Measurements from ENCODE around the gene TSPAN10.

Gene TSPAN10

DNA sequence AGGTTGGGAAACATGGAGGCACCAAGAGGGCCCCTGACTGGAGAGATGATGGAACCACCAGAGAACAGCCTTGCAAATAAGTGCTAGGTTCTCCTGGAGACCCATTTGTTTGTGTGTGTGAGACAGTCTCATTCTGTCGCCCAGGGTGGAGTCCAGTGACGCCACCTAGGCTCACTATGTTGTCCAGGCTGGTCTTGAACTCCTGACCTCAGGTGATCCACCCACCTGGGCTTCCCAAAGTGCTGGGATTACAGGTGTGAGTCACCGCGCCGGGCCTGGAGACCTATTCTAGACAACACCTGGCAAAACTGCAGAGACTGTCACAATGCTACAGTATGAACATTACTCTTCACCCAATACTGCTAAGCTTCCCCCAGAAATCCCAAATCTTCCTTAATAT, 1.6 kb upstream of the TSPAN10 start:
- DNase-seq = no peak

GRCh38 chr17:81635973-81636504, 957 bp upstream of the TSPAN10 start:
- DNase-seq = no peak

DNA sequence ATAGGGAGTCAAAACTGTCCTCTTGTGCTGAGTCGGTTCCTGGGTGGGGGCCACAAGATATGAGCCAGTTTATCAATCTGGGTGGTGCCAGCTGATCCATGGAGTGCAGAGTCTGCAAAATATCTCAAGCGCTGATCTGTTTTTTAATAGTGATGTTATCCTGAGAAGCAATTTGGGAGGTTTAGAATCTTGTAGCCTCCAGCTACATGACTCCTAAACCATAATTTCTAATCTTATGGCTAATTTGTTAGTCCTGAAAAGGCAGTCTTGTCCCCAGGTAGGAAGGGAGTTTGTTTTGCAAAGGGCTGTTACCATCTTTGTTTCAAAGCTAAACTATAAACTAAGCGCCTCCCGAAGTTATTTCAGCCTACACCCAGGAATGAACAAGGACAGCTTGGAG, 1.7 kb downstream of the TSPAN10 start:
- DNase-seq = no peak

- DNase-seq = no peak
These were observed 3.0 kb downstream of the TSPAN10 start for GRCh38 chr17:81640011-81640410.

DNA sequence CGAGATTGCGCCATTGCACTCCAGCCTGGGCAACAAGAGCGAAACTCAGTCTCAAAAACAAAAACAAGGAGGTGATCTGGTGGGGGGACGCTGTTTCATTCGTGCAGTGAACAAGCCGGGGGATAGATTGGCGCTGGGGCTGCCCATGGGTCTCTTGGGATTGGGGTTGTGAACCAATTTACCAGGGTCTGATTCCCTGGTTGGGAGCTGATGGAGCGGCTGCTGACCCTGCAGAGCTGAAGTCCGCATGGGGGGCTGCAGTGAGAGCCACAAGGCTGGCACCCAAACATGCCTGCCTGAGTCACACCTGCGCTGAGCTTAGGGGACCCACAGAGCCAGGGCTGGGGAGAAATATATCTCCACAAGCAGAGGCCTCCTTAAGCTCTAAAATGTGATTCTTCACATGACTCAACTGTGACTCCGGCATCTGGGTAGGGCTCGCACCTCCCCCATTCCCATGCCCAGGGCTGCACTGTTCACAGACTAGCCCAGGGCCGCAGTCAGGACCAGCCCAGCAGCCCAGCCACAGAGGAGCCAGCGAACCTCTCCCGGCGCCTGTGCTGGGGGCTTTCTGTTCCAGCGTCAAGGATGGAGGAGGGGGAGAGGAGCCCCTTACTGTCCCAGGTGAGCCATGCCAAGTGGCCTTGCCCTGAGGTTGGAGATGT, 5.0 kb downstream of the TSPAN10 start:
- DNase-seq = no peak

DNA sequence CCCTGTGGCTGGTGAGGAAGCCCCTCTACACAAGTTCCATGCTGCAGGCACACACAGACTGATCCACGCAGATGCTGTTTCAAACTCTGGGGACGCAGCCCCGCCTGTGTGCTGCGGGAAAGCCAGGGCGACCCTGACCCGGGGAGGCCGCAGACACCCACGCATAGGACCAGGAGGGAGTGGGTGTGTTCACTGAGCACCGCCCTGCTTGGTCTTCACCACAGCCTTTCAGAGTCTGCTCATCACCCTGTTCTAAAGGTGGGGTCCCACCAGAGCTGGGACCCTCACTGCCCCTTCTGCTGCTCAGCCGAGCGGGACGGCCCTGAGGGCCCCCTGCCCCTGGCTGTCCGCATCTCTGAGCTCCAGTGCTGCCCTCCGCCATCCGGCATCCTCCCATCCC, 7.5 kb downstream of the TSPAN10 start:
- DNase-seq = no peak

DNA sequence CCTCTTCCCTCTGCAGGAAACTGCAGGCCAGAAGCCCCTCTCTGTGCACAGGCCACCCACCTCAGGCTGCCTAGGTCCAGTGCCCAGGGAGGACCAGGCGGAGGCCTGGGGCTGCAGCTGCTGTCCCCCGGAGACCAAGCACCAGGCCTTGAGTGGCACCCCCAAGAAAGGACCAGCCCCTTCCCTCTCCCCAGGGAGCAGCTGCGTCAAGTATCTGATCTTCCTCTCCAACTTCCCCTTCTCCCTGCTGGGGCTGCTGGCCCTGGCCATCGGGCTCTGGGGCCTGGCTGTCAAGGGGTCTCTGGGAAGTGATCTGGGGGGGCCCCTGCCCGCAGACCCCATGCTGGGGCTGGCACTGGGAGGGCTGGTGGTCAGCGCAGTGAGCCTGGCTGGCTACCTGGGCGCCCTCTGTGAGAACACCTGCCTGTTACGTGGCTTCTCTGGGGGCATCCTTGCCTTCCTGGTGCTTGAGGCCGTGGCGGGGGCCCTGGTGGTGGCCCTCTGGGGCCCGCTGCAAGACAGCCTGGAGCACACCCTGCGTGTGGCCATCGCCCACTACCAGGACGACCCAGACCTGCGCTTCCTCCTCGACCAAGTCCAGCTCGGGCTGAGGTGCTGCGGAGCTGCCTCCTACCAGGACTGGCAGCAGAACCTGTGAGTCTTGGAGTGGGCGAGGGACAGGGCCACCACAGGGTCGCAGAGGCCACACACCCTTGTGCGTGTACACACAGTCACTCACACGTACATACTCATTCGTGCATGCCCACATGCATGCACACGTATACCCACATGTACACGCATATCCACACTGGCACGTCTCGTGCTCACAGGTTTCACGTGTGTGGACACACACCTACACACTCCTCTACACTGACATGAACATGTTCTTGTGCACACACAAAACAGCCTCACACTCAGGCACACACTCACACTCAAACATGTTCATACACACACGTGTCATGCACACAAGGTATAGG, 8.3 kb downstream of the TSPAN10 start:
- DNase-seq = no peak

DNA sequence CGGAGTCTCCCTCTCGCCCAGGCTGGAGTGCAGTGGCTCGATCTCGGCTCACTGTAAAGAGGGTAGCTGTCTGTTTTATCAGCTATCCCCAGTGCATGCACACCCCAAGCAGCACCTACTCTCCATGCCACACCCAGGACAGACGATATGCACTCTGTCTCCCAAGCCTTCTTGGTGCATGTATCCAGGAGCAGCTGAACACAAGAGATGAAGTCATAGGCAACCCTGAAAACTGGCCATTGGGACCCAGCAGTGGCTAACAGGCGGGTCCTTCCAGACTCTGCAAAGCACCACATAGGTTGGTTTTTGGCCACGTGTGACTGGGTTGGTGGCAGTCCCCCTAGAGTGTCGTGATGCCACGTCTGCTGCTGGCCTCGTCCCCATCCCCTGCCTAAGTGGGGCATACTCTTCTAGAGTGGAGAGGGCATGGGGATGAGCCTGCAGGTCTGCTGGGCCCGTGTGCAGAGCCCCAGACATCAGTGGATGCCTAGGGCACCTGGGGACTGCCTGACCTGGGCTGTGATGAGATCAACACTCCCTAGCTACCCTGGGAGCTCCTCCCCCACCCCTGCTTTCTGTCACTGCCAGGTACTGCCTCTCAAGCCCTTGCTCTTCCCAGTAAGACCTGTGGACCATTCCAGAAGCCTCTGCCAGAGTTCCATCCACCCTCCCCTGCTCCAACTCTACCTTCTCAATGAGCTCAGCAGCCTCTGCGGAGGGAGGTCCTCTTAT, 10.0 kb downstream of the TSPAN10 start:
- DNase-seq = no peak

DNA sequence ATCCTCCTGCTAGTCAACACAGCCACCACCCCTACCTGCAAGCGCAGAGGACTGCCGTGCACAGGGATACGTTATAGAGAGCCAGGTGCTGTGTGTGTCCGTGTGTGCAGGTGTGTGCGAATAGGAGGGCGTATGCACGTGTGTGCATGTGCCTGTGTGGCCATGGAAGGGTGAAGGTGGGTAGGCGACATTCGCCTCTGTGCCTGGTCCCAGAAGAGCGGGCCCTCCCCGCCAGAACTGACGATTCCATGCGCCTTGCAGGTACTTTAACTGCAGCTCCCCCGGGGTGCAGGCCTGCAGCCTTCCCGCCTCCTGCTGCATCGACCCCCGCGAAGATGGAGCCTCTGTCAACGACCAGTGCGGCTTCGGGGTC, 10.6 kb downstream of the TSPAN10 start:
- no peak for DNase-seq

DNA sequence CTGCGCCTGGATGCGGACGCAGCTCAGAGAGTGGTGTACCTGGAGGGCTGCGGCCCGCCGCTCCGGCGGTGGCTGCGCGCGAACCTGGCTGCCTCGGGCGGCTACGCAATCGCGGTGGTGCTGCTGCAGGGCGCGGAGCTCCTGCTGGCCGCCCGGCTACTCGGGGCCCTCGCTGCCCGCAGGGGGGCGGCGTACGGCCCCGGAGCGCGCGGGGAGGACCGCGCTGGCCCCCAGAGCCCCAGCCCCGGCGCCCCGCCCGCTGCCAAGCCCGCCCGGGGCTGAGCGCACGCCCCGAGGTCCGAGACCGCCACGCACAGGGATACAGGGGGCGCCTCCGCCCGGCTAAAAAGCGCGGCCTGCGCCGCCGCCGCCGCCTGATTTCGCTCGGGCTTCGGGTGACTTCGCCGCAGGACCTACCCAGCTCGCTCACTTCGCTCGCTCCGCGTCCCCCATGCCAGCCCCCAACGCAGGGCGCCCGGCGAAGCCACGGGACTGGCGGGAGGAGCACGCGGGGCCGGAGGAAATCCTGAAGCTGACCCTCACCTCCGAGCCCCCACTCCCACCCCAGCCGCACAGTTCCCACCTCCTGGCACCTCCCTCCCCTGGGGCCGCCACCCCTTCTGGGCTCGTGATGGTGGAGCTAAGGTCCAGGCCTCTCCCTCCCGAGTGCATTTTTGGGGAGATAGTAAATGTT, 11.2 kb downstream of the TSPAN10 start:
- DNase-seq = no peak

DNA sequence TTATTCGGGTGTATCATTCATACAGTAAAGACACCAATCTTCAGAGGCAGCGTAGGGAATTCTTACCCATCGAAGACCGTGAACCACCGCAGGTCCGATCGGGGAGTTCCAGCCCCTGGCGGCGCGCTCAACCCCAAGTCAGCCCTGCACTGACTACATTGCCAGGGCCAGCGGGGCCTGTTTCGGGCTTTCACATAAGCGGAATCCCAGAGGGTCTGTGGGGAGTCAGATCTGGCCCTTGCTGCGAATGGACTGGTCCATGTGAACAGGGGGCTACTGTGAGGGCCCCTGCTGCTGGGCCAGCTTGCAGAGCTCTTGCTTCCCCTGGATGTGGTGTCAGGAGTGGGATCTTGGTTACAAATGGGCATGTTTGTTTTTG, 11.7 kb downstream of the TSPAN10 start:
- DNase-seq = no peak

DNA sequence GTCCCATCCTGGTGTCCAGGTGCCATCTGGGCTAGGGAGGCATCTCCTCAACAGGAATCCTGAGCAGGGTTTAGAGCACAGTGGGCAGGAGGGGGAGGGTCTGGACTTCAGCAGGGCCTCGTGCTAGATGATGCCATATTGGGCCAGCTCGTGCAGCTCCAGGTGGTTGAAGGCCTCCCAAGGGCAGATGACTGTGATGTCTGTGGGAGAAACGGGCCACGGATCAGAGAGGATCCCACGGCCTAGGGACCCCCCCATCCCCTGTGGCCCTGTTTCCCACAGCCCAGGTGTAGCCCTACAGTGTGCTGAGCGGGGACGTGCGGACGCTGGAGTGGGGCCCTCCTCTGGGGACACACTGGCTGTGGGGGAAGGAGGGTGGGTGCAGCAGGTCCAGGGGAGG, 14.0 kb downstream of the TSPAN10 start:
- no peak for DNase-seq

GRCh38 chr17:81651692-81652091, 14.7 kb downstream of the TSPAN10 start:
- no peak for DNase-seq

- no peak for DNase-seq
These were observed 16.1 kb downstream of the TSPAN10 start for GRCh38 chr17:81652906-81653771.

- DNase-seq = no peak
These were observed 18.6 kb downstream of the TSPAN10 start for GRCh38 chr17:81655378-81656117.

DNA sequence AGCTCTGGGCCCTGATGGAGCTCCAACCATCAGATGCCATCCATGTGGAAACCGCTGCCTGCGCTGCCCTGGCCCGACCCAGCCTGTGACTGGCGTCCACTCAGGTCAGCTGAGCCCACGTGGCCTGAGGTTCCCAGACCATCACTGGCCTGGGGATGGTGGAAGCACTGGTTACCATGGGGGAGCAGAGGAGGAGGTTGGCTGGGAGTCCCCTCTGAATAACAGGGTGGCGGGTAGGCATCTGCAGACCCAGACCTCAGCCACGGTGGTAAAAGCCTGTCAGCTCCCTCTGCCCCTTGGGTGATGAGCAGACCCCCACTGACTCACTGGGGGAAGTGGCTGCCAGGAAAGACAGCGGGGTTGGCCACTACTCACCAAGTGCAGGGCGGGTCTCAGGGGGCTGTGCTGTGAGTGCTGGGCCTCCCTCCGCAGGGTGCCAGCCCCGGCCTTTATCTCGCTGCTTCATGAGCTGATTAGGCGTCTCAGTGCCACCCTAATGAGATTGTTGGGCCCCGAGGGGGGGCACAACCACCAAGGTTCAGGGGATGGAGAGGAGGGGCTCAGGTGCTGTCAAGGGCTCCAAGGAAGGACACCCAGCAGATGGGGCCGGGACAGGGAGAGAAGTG, 19.2 kb downstream of the TSPAN10 start, which contains the start of gene PDE6G:
TSS of gene PDE6G (minus strand) at position 425 of the 626 bp plus-strand sequence. CDS start 3,237 bp downstream, outside the sequence.
- no peak for DNase-seq

DNA sequence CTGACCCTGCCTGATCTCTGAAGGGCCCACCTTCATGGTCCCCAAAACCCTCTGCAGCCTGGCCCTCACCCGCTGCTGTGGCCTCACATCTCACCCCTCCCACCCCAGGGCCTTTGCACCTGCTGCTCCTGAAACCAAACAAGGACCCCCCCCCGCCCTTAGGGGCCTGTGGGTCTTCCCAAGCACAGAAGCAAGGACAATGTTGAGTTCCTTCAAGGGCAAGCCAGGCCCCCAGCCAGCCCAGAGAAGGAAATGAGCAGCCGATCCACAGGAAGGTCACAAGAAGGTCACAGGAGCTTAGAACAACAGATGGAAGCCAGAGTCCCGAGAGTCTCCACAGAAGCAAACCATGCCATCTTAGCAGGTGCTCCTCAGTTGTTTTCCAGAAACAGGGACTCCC, 19.8 kb downstream of the TSPAN10 start:
- no peak for DNase-seq

GRCh38 chr17:81659038-81659437, 22.0 kb downstream of the TSPAN10 start:
- DNase-seq = no peak

GRCh38 chr17:81660441-81660840, 23.4 kb downstream of the TSPAN10 start:
- no peak for DNase-seq

DNA sequence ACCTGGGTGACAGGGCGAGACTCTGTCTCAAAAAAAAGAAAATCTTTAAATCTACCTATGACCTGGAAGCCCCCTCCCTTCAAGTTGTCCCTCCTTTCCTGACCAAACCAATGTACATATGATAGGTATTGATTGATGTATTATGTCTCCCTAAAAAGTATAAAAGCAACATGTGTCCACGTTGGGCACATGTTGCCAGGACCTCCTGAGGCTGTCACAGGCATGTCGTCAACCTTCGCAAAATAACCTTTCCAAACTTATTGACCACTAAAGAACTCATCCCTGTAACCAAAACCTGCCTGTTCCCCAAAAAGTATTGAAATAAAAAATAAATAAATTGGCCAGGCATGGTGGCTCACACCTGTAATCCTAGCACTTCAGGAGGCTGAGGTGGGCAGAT, 25.0 kb downstream of the TSPAN10 start:
- DNase-seq = no peak

Data from activated CD4-positive, alpha-beta T cell treated with anti-CD3 and anti-CD28 coated beads, Interleukin-2, amount 50 U/mL, for 4 hours (primary cell).